PC-3 (cell line): ENCODE results near the gene ATP2B2. TPM values are rescaled to one million over a fixed set of nuclear protein-coding genes. Genes with fewer than 3 reads are reported as not detected.

Source experiments
- ATAC-seq: fragments of 200-7000 bp; cut with Tn5 transposase; 2 replicates; pipeline ENCODE4 v1.9.1; 2020; ENCODE audit warnings: mild to moderate bottlenecking, moderate library complexity
- BruUV-seq: library from RNA; stranded (reverse); fragments of 400-500 nt; replicated peaks from 2 replicates; lab custom pipeline; 2021; lab: Mats Ljungman, UMichigan
- CTCF ChIA-PET: fragments of 300-600 bp; sonication (Branson Sonifier 250); formaldehyde crosslinking; loops from one replicate; lab custom pipeline; 2022; ENCODE audit warnings: antibody characterized with exemption; lab: Charles Lee
- POLR2A ChIA-PET: fragments of 300-600 bp; sonication (Branson Sonifier 250); formaldehyde crosslinking; loops from one replicate; lab custom pipeline; 2022; ENCODE audit warnings: antibody characterized with exemption; ENCODE audit not compliant: unreplicated experiment; lab: Charles Lee
- DNase-seq: peaks from one replicate; pipeline ENCODE4 v3.0.0-alpha.2; 2015
- H2AFZ ChIP-seq: fragments of 300-600 bp; sonication (generic); 2 replicates; pipeline ENCODE4 v1.6.0; 2016; ENCODE audit warnings: antibody characterized with exemption, low read length
- H3F3A ChIP-seq: fragments of 300-600 bp; sonication (generic); one replicate; pipeline ENCODE4 v1.6.0; 2017; ENCODE audit warnings: antibody characterized with exemption, low read length, control low read depth, mild to moderate bottlenecking; ENCODE audit not compliant: unreplicated experiment
- H3K27ac ChIP-seq: fragments of 300-600 bp; sonication (generic); 2 replicates; pipeline ENCODE4 v1.5.1; 2016; ENCODE audit warnings: mild to moderate bottlenecking, low read length
- H3K27me3 ChIP-seq: fragments of 300-600 bp; sonication (generic); 2 replicates; pipeline ENCODE4 v1.6.1; 2016; ENCODE audit warnings: low read length, mixed read lengths
- H3K36me3 ChIP-seq: fragments of 300-600 bp; sonication (generic); 2 replicates; pipeline ENCODE4 v1.6.1; 2016; ENCODE audit warnings: low read depth, mixed run types, low read length, mixed read lengths
- H3K4me1 ChIP-seq: fragments of 300-600 bp; sonication (generic); 2 replicates; pipeline ENCODE4 v1.5.1; 2016; ENCODE audit warnings: low read length; ENCODE audit not compliant: insufficient read depth
- H3K4me2 ChIP-seq: fragments of 300-600 bp; sonication (generic); 2 replicates; pipeline ENCODE4 v1.6.0; 2016; ENCODE audit warnings: low read length
- H3K4me3 ChIP-seq: fragments of 300-600 bp; sonication (generic); 2 replicates; pipeline ENCODE4 v1.5.1; 2016; ENCODE audit warnings: mild to moderate bottlenecking, low read length, mixed read lengths
- H3K79me2 ChIP-seq: fragments of 300-600 bp; sonication (generic); 2 replicates; pipeline ENCODE4 v1.6.1; 2017; ENCODE audit warnings: low read length, mixed read lengths
- H3K9ac ChIP-seq: fragments of 300-600 bp; sonication (generic); 2 replicates; pipeline ENCODE4 v1.6.0; 2016; ENCODE audit warnings: mild to moderate bottlenecking, low read length
- H3K9me2 ChIP-seq: fragments of 300-600 bp; sonication (generic); replicated peaks from 2 replicates; pipeline ENCODE4 v1.6.1; 2016; ENCODE audit warnings: mixed run types, low read length, mixed read lengths
- H3K9me3 ChIP-seq: fragments of 300-600 bp; sonication (generic); 2 replicates; pipeline ENCODE4 v1.6.1; 2016; ENCODE audit warnings: low read length, mixed read lengths
- H4K20me1 ChIP-seq: fragments of 300-600 bp; sonication (generic); 2 replicates; pipeline ENCODE4 v1.6.1; 2016; ENCODE audit warnings: low read length, mixed read lengths
- EZH2 ChIP-seq: fragments of 300-600 bp; sonication (generic); IDR thresholded peaks from one replicate; pipeline ENCODE4 v1.6.1; 2017; ENCODE audit warnings: antibody characterized with exemption, mild to moderate bottlenecking, low read length; ENCODE audit not compliant: unreplicated experiment
- EZH2phosphoT487 ChIP-seq: fragments of 300-600 bp; sonication (generic); IDR thresholded peaks from 2 replicates; pipeline ENCODE4 v1.6.1; 2018; ENCODE audit warnings: mild to moderate bottlenecking, antibody characterized with exemption, low read length, borderline replicate concordance
- intact Hi-C: fragments of 100-400 bp; cut with micrococcal nuclease; formaldehyde crosslinking; loops from 2 replicates; pipeline ENCODE4 v1.9.0; 2023
- total RNA-seq: library from RNA; depleted of rRNA; stranded (reverse); fragments of >200 nt; gene quantifications from 2 replicates; pipeline ENCODE4 v1.2.3, GENCODE V29; 2014
- TF ChIP-seq, protein P1 (sequence below): fragments of 300-600 bp; sonication (generic); conservative IDR thresholded peaks from 2 replicates; pipeline ENCODE4 v1.5.1; 2017; ENCODE audit warnings: antibody characterized with exemption, low read depth, mild to moderate bottlenecking, low read length

The ATP2B2 gene
- total RNA-seq, 1 experiment from 2014 or later, result not detected

DNA sequence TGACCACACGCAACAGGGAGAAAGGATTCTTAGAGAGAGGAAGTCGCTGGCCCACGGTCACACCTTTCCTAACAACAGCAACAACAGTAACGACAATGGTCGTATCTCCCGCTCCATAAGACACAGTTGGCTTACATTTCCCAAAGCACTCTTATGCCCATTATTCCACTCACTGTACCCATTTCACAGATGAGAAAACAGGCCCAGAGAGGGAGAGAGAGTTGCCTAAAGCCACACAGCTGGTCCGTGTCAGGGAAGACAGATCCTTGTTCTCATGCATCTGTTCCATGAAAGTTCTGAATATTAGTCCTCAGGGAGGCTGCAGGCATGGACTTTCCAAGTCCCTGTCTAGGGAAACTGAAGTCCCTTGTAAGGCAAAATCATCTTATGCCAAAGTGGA is 42.0 kb upstream of the ATP2B2 start:
- CTCF ChIA-PET, result no interaction called here
- BruUV-seq, result no TSS peak

DNA sequence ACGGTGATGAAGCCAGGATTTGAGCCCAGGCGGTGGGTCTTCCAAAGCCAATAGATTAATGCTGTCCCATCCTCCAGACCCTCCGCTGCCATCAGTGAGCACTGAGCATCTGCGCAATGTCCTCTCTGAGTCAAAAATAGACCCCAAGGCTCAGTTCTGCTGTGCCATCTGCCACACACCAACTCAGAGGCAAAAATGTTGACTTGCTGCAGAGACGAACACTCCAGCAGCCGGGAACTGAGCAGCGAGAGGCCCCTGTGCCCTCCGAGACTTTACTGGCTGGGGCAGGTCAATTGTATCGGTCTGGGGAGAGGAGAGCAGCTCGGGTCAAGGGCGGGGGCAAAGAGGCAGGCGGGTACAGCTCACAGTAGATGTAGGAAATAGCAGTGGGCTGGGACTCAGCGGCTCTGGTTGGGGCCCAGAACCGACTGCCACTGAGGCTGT is 41.5 kb upstream of the ATP2B2 start:
- intact Hi-C loops, result no loop called here
- no peaks in the 10 kb centered on the region for H3K36me3 ChIP-seq
- no peaks in the 10 kb centered on the region for H4K20me1 ChIP-seq
- H3K9me2 ChIP-seq, result no peaks in the 10 kb centered on the region
- H2AFZ ChIP-seq, result no peak overlapping the region
- ATAC-seq (no peak), DNase-seq (no peak)
- no TSS peak for BruUV-seq
- H3K27ac ChIP-seq, result no peak overlapping the region
- no peak overlapping the region for H3K4me3 ChIP-seq
- no peak for TF ChIP-seq EZH2phosphoT487
- no peak for TF ChIP-seq EZH2
- TF ChIP-seq, protein P1, sequence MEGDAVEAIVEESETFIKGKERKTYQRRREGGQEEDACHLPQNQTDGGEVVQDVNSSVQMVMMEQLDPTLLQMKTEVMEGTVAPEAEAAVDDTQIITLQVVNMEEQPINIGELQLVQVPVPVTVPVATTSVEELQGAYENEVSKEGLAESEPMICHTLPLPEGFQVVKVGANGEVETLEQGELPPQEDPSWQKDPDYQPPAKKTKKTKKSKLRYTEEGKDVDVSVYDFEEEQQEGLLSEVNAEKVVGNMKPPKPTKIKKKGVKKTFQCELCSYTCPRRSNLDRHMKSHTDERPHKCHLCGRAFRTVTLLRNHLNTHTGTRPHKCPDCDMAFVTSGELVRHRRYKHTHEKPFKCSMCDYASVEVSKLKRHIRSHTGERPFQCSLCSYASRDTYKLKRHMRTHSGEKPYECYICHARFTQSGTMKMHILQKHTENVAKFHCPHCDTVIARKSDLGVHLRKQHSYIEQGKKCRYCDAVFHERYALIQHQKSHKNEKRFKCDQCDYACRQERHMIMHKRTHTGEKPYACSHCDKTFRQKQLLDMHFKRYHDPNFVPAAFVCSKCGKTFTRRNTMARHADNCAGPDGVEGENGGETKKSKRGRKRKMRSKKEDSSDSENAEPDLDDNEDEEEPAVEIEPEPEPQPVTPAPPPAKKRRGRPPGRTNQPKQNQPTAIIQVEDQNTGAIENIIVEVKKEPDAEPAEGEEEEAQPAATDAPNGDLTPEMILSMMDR, result no peak
- no peak overlapping the region for H3K9ac ChIP-seq
- H3K27me3 ChIP-seq, result peaks cover 9% of the 10 kb centered on the region; the same call in 1 of the 2 replicates
- H3K9me3 ChIP-seq, result peaks cover 6% of the 10 kb centered on the region; the same call in 1 of the 2 replicates
- H3K4me2 ChIP-seq, result no peak overlapping the region
- CTCF ChIA-PET, result no interaction called here
- H3K79me2 ChIP-seq, result no peaks in the 10 kb centered on the region
- POLR2A ChIA-PET, result no interaction called here
- H3K4me1 ChIP-seq, result peaks cover 13% of the 10 kb centered on the region
- no peaks in the 10 kb centered on the region for H3F3A ChIP-seq

More for the DNA sequence above, 42.0 kb upstream of the ATP2B2 start:
- peaks cover 6% of the 10 kb centered on the region; the same call in 1 of the 2 replicates for H3K9me3 ChIP-seq
- DNase-seq, result no peak
- no peaks in the 10 kb centered on the region for H3F3A ChIP-seq
- H3K4me3 ChIP-seq, result no peak overlapping the region
- POLR2A ChIA-PET, result no interaction called here
- peaks cover 19% of the 10 kb centered on the region for H3K4me1 ChIP-seq
- TF ChIP-seq, protein P1, result no peak
- TF ChIP-seq EZH2phosphoT487 (no peak), EZH2 (no peak)
- intact Hi-C loops, result no loop called here
- no peaks in the 10 kb centered on the region for H3K36me3 ChIP-seq
- no peaks in the 10 kb centered on the region for H3K79me2 ChIP-seq
- no peak overlapping the region for H3K4me2 ChIP-seq
- H3K27ac ChIP-seq, result no peak overlapping the region
- H4K20me1 ChIP-seq, result no peaks in the 10 kb centered on the region
- H3K9me2 ChIP-seq, result no peaks in the 10 kb centered on the region
- no peak overlapping the region for H3K9ac ChIP-seq
- no peak overlapping the region for H2AFZ ChIP-seq
- no peak for ATAC-seq
- peaks cover 9% of the 10 kb centered on the region; the same call in 1 of the 2 replicates for H3K27me3 ChIP-seq

DNA sequence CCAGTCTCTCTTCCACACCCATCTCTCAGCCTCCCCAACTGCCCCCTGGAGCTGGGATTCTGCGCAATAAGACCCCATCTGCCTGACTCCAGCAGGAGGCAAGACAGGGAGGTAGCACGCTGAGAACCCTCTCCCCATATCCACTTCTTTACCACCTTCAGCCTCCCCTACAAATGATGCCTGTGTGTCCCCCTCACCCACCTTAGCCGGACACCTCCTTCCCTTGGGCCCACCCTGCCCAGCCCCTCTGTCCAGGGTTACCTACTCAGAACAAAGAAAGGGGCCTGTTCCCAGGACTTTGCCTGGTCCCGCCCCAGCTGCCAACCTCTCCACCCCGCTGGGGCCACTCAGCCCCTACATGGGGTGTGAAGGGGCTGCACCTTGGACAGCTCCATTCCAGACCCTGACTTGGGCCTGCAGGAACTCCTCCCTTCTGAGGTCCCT is 40.8 kb upstream of the ATP2B2 start:
- ChIA-PET POLR2A (no interaction called here), CTCF (no interaction called here)
- BruUV-seq, result no TSS peak
- H3K4me1 ChIP-seq, result peaks cover 7% of the 10 kb centered on the region; the same call in 1 of the 2 replicates
- no peaks in the 10 kb centered on the region for H3K79me2 ChIP-seq
- H4K20me1 ChIP-seq, result no peaks in the 10 kb centered on the region
- no peak overlapping the region for H3K4me2 ChIP-seq
- peaks cover 6% of the 10 kb centered on the region; the same call in 1 of the 2 replicates for H3K9me3 ChIP-seq
- H3F3A ChIP-seq, result no peaks in the 10 kb centered on the region
- intact Hi-C loops, result no loop called here
- TF ChIP-seq, protein P1, result no peak
- H3K27me3 ChIP-seq, result peaks cover 12% of the 10 kb centered on the region; the same call in 1 of the 2 replicates
- H3K9ac ChIP-seq, result no peak overlapping the region
- no peak overlapping the region for H3K27ac ChIP-seq
- no peak for DNase-seq
- ATAC-seq, result no peak
- no peaks in the 10 kb centered on the region for H3K9me2 ChIP-seq
- no peak overlapping the region for H3K4me3 ChIP-seq
- no peak overlapping the region for H2AFZ ChIP-seq
- H3K36me3 ChIP-seq, result no peaks in the 10 kb centered on the region
